H1 (cell line): ENCODE results near the gene IFNE.

Experiments
- CREB1 ChIP-seq: IDR thresholded peaks from 2 replicates; pipeline ENCODE4 v1.6.1; 2012; ENCODE audit warnings: inconsistent platforms
- EZH2 ChIP-seq: fragments of 200-600 bp; sonication (generic); IDR thresholded peaks from 2 replicates; pipeline ENCODE4 v1.7.1; 2012; ENCODE audit warnings: low read depth, mild to moderate bottlenecking, moderate library complexity, low read length, inconsistent platforms; ENCODE audit not compliant: severe bottlenecking
- FOSL1 ChIP-seq: IDR thresholded peaks from 2 replicates; pipeline ENCODE4 v1.6.1; 2011; ENCODE audit warnings: mild to moderate bottlenecking, low read depth, low read length, moderate library complexity; ENCODE audit not compliant: insufficient read depth
- JUND ChIP-seq: IDR thresholded peaks from 2 replicates; pipeline ENCODE4 v1.6.1; 2011; ENCODE audit warnings: mild to moderate bottlenecking, improper control_type of control experiment, low read length
- KDM1A ChIP-seq: fragments of 200-600, 300-600 bp; sonication (generic); IDR thresholded peaks from 2 replicates; pipeline ENCODE4 v1.7.1; 2016; ENCODE audit warnings: mild to moderate bottlenecking, low read length, borderline replicate concordance
- MAFK ChIP-seq: IDR thresholded peaks from 2 replicates; pipeline ENCODE4 v1.6.1; 2012; ENCODE audit warnings: low read depth, mild to moderate bottlenecking, improper control_type of control experiment, low read length
- POLR2A ChIP-seq, 2 experiments: IDR thresholded peaks; 1 replicate in 1 of 2; 2 replicates in 1 of 2; pipeline ENCODE4 v1.6.1; 2011; ENCODE audit warnings: low read depth in 2 of 2, low read length in 2 of 2, mild to moderate bottlenecking in 2 of 2; ENCODE audit errors: control extremely low read depth in 1 of 2
- RFX5 ChIP-seq: IDR thresholded peaks from 2 replicates; pipeline ENCODE4 v1.6.1; 2011; ENCODE audit warnings: low read depth, low read length, improper control_type of control experiment, borderline replicate concordance
- RNF2 ChIP-seq: fragments of 200-900, 300-1000 bp; sonication (generic); IDR thresholded peaks from 2 replicates; pipeline ENCODE4 v1.7.1; 2016; ENCODE audit warnings: borderline replicate concordance, low read depth, mild to moderate bottlenecking, antibody characterized with exemption, low read length; ENCODE audit not compliant: poor library complexity, severe bottlenecking; ENCODE audit errors: missing control alignments
- TBP ChIP-seq: IDR thresholded peaks from 2 replicates; pipeline ENCODE4 v1.6.1; 2011; ENCODE audit warnings: low read depth, low read length, improper control_type of control experiment
- TCF12 ChIP-seq: IDR thresholded peaks from 2 replicates; pipeline ENCODE4 v1.6.1; 2011; ENCODE audit warnings: low read depth, mild to moderate bottlenecking, low read length
- YY1 ChIP-seq: IDR thresholded peaks from 2 replicates; pipeline ENCODE4 v1.6.1; 2011; ENCODE audit warnings: low read depth, mild to moderate bottlenecking, low read length
- TF ChIP-seq, protein P1 (sequence below), 3 experiments: IDR thresholded peaks; 1 replicate in 2 of 3; 2 replicates in 1 of 3; pipeline versions ENCODE4 v1.5.1 to v1.6.1; 2011; ENCODE audit warnings: low read length in 3 of 3, mild to moderate bottlenecking in 3 of 3, inconsistent platforms in 2 of 3, low read depth in 1 of 3, moderate library complexity in 1 of 3; ENCODE audit not compliant: insufficient read depth in 1 of 3; ENCODE audit errors: control extremely low read depth in 1 of 3
- TF ChIP-seq, protein P2 (sequence below): IDR thresholded peaks from 2 replicates; pipeline ENCODE4 v1.6.1; 2011; ENCODE audit warnings: low read depth, mild to moderate bottlenecking, low read length; ENCODE audit not compliant: insufficient read depth

GRCh38 chr9:21513431-21513830, 31.3 kb upstream of the IFNE start:
- TF ChIP-seq FOSL1 (no peak), RFX5 (no peak), TBP (no peak), TCF12 (no peak), EZH2 (no peak), YY1 (no peak), JUND (no peak), POLR2A (IDR thresholded peaks at IDR 0.05; ENCODE audit: control extremely low read depth in 1 of 2, low read depth in 2 of 2, low read length in 2 of 2) (no peak), RNF2 (no peak), CREB1 (no peak), MAFK (no peak), KDM1A (no peak)
- TF ChIP-seq, protein P1, sequence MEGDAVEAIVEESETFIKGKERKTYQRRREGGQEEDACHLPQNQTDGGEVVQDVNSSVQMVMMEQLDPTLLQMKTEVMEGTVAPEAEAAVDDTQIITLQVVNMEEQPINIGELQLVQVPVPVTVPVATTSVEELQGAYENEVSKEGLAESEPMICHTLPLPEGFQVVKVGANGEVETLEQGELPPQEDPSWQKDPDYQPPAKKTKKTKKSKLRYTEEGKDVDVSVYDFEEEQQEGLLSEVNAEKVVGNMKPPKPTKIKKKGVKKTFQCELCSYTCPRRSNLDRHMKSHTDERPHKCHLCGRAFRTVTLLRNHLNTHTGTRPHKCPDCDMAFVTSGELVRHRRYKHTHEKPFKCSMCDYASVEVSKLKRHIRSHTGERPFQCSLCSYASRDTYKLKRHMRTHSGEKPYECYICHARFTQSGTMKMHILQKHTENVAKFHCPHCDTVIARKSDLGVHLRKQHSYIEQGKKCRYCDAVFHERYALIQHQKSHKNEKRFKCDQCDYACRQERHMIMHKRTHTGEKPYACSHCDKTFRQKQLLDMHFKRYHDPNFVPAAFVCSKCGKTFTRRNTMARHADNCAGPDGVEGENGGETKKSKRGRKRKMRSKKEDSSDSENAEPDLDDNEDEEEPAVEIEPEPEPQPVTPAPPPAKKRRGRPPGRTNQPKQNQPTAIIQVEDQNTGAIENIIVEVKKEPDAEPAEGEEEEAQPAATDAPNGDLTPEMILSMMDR (IDR thresholded peaks at IDR 0.05; ENCODE audit: control extremely low read depth in 1 of 3, insufficient read depth in 1 of 3, low read depth in 1 of 3, low read length in 3 of 3) = no peak
- TF ChIP-seq, protein P2, sequence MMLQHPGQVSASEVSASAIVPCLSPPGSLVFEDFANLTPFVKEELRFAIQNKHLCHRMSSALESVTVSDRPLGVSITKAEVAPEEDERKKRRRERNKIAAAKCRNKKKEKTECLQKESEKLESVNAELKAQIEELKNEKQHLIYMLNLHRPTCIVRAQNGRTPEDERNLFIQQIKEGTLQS = no peak
